Measurements from ENCODE around the gene CLEC12A. TPM values are rescaled to one million over a fixed set of nuclear protein-coding genes. Genes with fewer than 3 reads are reported as not detected.
"Not testable (repeated sequence)": the region's sequence is repeated elsewhere in the genome, so short reads cannot be mapped to it uniquely, and the experiment has no call there.

The CLEC12A gene
- total RNA-seq, 4 donors from 2014 or later = 0.66 to 1.1 TPM; not detected in 2

- Histone ChIP-seq H3K4me1 (peaks cover 0 to 13% (median 0%) of the 10 kb centered on the region in 3 donors), H3K27me3 (no peaks in the 10 kb centered on the region), H3K36me3 (no peaks in the 10 kb centered on the region), H3K4me3 (no peak overlapping the region), H3K27ac (no peak overlapping the region), H3K9me3 (no peaks in the 10 kb centered on the region)
- WGBS, 2 donors (ENCODE audit: low coverage in 1 of 2) = 10% methylated on average over 1 of the region's 1 CpG; no CpG with 5 or more reads in 1 of the 2 donors
- no peak for TF ChIP-seq CTCF (IDR thresholded peaks at IDR 0.05)
- TF ChIP-seq POLR2AphosphoS5 (IDR thresholded peaks at IDR 0.05) = no peak
- TF ChIP-seq POLR2A (IDR thresholded peaks at IDR 0.05) = no peak
- TF ChIP-seq EP300 (IDR thresholded peaks at IDR 0.05) = no peak
- ATAC-seq = no peak
Observed at GRCh38 chr12:10016881-10017280, 45.7 kb downstream of the CLEC12A start.

GRCh38 chr12:10018386-10018785, 47.2 kb downstream of the CLEC12A start:
- Histone ChIP-seq H3K4me3 (no peak overlapping the region), H3K27ac (peak overlapping the region in 1 of 4 donors; percentile 28), H3K4me1 (peaks cover 0 to 13% (median 0%) of the 10 kb centered on the region in 3 donors), H3K27me3 (no peaks in the 10 kb centered on the region), H3K36me3 (no peaks in the 10 kb centered on the region), H3K9me3 (no peaks in the 10 kb centered on the region)
- ATAC-seq = no peak
- 10 to 13% methylated on average over 5 of the region's 5 CpGs for WGBS, 2 donors (ENCODE audit: low coverage in 1 of 2)
- TF ChIP-seq CTCF (IDR thresholded peaks at IDR 0.05) = no peak
- TF ChIP-seq POLR2A (IDR thresholded peaks at IDR 0.05) = no peak
- peak; percentile 91 for TF ChIP-seq POLR2AphosphoS5 (IDR thresholded peaks at IDR 0.05)
- TF ChIP-seq EP300 (IDR thresholded peaks at IDR 0.05) = peak; percentile 14

GRCh38 chr12:10021342-10021741, 50.1 kb downstream of the CLEC12A start:
- Histone ChIP-seq H3K9me3 (no peaks in the 10 kb centered on the region), H3K4me3 (no peak overlapping the region), H3K27me3 (no peaks in the 10 kb centered on the region), H3K27ac (no peak overlapping the region), H3K36me3 (no peaks in the 10 kb centered on the region), H3K4me1 (peaks cover 0 to 13% (median 0%) of the 10 kb centered on the region in 3 donors)
- TF ChIP-seq POLR2A (IDR thresholded peaks at IDR 0.05) (no peak), EP300 (IDR thresholded peaks at IDR 0.05) (no peak), POLR2AphosphoS5 (IDR thresholded peaks at IDR 0.05) (no peak), CTCF (IDR thresholded peaks at IDR 0.05) (no peak)
- 90 to 96% methylated on average over 3 of the region's 3 CpGs for WGBS, 2 donors (ENCODE audit: low coverage in 1 of 2)
- ATAC-seq = no peak

GRCh38 chr12:10025236-10025635, 54.0 kb downstream of the CLEC12A start:
- Histone ChIP-seq H3K27ac (no peak overlapping the region), H3K27me3 (no peaks in the 10 kb centered on the region), H3K9me3 (no peaks in the 10 kb centered on the region), H3K4me3 (no peak overlapping the region), H3K36me3 (no peaks in the 10 kb centered on the region), H3K4me1 (no peaks in the 10 kb centered on the region)
- 64 to 79% methylated on average over 3 of the region's 3 CpGs for WGBS, 2 donors (ENCODE audit: low coverage in 1 of 2)
- ATAC-seq = no peak
- TF ChIP-seq POLR2A (IDR thresholded peaks at IDR 0.05) (no peak), POLR2AphosphoS5 (IDR thresholded peaks at IDR 0.05) (no peak), CTCF (IDR thresholded peaks at IDR 0.05) (no peak), EP300 (IDR thresholded peaks at IDR 0.05) (no peak)

GRCh38 chr12:10026666-10027065, 55.5 kb downstream of the CLEC12A start:
- H3K27ac ChIP-seq, H3K36me3 ChIP-seq, H3K4me3 ChIP-seq, ATAC-seq, H3K27me3 ChIP-seq, H3K4me1 ChIP-seq, H3K9me3 ChIP-seq: not testable (repeated sequence)
- WGBS, 2 donors (ENCODE audit: low coverage in 1 of 2) = 82 to 95% methylated on average over 2 to 4 of the region's 4 CpGs

Data from gastroesophageal sphincter (tissue), 4 donors.